IMR-90 (cell line): Measurements from ENCODE around the gene FABP2.
A peak's percentile ranks its signal among the peaks of the same experiment; 100 is the strongest.

Source experiments
- BHLHE40 ChIP-seq: fragments of 150-350 bp; IDR thresholded peaks from 2 replicates; pipeline ENCODE4 v1.6.1; 2016; ENCODE audit warnings: mild to moderate bottlenecking, low read depth, low read length
- CEBPB ChIP-seq: IDR thresholded peaks from 2 replicates; pipeline ENCODE4 v1.6.1; 2012; ENCODE audit warnings: low read depth, low read length, improper control_type of control experiment
- CHD1 ChIP-seq: IDR thresholded peaks from 2 replicates; pipeline ENCODE4 v1.6.1; 2012; ENCODE audit warnings: low read depth, low read length, improper control_type of control experiment
- FOS ChIP-seq: fragments of 150-350 bp; IDR thresholded peaks from 2 replicates; pipeline ENCODE4 v1.6.1; 2016; ENCODE audit warnings: low read depth, low read length
- MAFK ChIP-seq: IDR thresholded peaks from 2 replicates; pipeline ENCODE4 v1.6.1; 2012; ENCODE audit warnings: low read depth, low read length, improper control_type of control experiment
- MAZ ChIP-seq: IDR thresholded peaks from 2 replicates; pipeline ENCODE4 v1.6.1; 2012; ENCODE audit warnings: low read depth, mild to moderate bottlenecking, low read length, improper control_type of control experiment, moderate library complexity, borderline replicate concordance
- MXI1 ChIP-seq: IDR thresholded peaks from 2 replicates; pipeline ENCODE4 v1.6.1; 2012; ENCODE audit warnings: low read depth, mild to moderate bottlenecking, low read length, moderate library complexity, borderline replicate concordance
- NFE2L2 ChIP-seq: fragments of 150-350 bp; IDR thresholded peaks from 2 replicates; pipeline ENCODE4 v1.6.1; 2016; ENCODE audit warnings: low read depth, mild to moderate bottlenecking, low read length
- POLR2A ChIP-seq: IDR thresholded peaks from 2 replicates; pipeline ENCODE4 v1.6.1; 2012; ENCODE audit warnings: mild to moderate bottlenecking, low read depth, low read length
- RAD21 ChIP-seq: IDR thresholded peaks from 2 replicates; pipeline ENCODE4 v1.6.1; 2012; ENCODE audit warnings: low read length, improper control_type of control experiment
- RCOR1 ChIP-seq: IDR thresholded peaks from 2 replicates; pipeline ENCODE4 v1.6.1; 2012; ENCODE audit warnings: mild to moderate bottlenecking, low read length, improper control_type of control experiment; ENCODE audit not compliant: insufficient replicate concordance
- TF ChIP-seq, protein P1 (sequence below): conservative IDR thresholded peaks from 2 replicates; pipeline ENCODE4 v1.5.1; 2012; ENCODE audit warnings: mild to moderate bottlenecking, low read depth, low read length, improper control_type of control experiment
- TF ChIP-seq, protein P2 (sequence below): fragments of 150-350 bp; IDR thresholded peaks from 2 replicates; pipeline ENCODE4 v1.6.1; 2017; ENCODE audit warnings: mild to moderate bottlenecking, antibody characterized with exemption, low read length, low read depth
- TF ChIP-seq, protein P3 (sequence below): fragments of 150-350 bp; IDR thresholded peaks from 2 replicates; pipeline ENCODE4 v1.6.1; 2016; ENCODE audit warnings: low read depth, mild to moderate bottlenecking, low read length, moderate library complexity, borderline replicate concordance

DNA sequence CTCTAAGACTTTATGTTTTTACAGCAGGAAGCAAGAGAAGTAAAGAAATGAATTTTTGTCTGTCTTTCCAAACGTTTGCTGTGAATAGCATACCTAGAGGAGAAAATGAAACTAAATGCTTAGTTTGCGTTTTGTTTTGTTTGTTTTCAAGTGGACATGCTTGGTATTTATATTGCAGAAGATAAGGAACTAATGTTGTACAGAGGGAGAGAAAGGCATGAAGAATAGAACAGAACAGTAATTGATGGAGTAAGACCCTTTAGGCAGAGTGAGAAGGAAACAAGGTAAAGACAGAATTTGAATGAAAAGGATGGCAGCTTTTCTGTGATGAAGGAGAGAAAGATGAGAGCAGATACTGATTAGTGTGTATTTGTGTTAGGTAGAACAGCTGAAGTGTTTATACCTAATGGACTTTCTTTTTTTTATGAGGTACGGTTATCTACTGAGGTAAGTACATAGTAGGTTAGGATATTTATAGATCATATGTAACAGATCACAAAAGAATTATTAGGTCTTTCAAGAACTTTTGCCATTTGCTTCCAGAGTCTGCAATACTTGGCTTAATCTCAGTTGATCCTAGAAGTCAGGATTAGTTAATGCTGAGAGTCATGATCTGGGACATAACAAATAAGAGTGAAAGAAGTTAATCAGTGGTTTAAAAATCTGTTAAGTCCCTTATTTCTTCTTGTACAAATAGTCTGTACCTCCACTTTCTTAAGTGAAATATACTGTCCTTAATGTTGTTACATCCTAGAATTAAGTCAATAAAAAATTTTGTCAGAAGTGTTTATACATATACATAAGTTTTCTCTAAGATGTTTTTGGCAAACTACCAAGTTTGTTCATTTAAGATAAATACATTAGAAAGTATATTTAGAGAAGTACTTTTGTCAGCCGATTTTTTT is 36.8 kb downstream of the FABP2 start:
- TF ChIP-seq CEBPB (no peak), POLR2A (no peak), FOS (no peak), RCOR1 (no peak), MXI1 (no peak), RAD21 (no peak), MAFK (peak; percentile 88), BHLHE40 (no peak), NFE2L2 (no peak), CHD1 (no peak), MAZ (no peak)
- TF ChIP-seq, protein P1, sequence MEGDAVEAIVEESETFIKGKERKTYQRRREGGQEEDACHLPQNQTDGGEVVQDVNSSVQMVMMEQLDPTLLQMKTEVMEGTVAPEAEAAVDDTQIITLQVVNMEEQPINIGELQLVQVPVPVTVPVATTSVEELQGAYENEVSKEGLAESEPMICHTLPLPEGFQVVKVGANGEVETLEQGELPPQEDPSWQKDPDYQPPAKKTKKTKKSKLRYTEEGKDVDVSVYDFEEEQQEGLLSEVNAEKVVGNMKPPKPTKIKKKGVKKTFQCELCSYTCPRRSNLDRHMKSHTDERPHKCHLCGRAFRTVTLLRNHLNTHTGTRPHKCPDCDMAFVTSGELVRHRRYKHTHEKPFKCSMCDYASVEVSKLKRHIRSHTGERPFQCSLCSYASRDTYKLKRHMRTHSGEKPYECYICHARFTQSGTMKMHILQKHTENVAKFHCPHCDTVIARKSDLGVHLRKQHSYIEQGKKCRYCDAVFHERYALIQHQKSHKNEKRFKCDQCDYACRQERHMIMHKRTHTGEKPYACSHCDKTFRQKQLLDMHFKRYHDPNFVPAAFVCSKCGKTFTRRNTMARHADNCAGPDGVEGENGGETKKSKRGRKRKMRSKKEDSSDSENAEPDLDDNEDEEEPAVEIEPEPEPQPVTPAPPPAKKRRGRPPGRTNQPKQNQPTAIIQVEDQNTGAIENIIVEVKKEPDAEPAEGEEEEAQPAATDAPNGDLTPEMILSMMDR, result no peak
- TF ChIP-seq, protein P2, sequence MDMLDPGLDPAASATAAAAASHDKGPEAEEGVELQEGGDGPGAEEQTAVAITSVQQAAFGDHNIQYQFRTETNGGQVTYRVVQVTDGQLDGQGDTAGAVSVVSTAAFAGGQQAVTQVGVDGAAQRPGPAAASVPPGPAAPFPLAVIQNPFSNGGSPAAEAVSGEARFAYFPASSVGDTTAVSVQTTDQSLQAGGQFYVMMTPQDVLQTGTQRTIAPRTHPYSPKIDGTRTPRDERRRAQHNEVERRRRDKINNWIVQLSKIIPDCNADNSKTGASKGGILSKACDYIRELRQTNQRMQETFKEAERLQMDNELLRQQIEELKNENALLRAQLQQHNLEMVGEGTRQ, result no peak
- TF ChIP-seq, protein P3, sequence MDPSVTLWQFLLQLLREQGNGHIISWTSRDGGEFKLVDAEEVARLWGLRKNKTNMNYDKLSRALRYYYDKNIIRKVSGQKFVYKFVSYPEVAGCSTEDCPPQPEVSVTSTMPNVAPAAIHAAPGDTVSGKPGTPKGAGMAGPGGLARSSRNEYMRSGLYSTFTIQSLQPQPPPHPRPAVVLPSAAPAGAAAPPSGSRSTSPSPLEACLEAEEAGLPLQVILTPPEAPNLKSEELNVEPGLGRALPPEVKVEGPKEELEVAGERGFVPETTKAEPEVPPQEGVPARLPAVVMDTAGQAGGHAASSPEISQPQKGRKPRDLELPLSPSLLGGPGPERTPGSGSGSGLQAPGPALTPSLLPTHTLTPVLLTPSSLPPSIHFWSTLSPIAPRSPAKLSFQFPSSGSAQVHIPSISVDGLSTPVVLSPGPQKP, result no peak
